Measurements from ENCODE around the gene HERPUD1. TPM values are rescaled to one million over a fixed set of nuclear protein-coding genes. Genes with fewer than 3 reads are reported as not detected.

Gene HERPUD1
- total RNA-seq, 1 donor from 2014 or later: 97.7 TPM

DNA sequence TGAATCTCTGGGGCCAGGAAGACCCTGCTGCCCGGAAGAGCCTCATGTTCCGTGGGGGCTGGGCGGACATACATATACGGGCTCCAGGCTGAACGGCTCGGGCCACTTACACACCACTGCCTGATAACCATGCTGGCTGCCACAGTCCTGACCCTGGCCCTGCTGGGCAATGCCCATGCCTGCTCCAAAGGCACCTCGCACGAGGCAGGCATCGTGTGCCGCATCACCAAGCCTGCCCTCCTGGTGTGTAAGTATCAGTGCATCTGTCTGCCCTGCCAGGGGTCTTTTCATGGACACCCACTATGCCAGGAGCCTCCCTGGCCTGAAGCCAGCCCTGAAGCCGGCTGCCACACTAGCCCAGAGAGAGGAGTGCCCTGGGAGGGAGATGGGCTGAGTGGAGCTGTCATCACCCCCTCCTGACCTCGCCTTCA, 29.9 kb downstream of the HERPUD1 start, which contains the start of gene CETP:
CETP (plus strand) TSS at position 100 of the 431 bp plus-strand sequence; CDS start at position 130, 30 bp downstream.
- no peaks in the 10 kb centered on the region for H3K9me3 ChIP-seq
- H3K4me3 ChIP-seq: no peak within 1 kb of the TSS
- H3K27me3 ChIP-seq: no peaks in the 10 kb centered on the region
- H3K36me3 ChIP-seq: no peaks in the 10 kb centered on the region
- H3K27ac ChIP-seq: no peak within 1 kb of the TSS
- intact Hi-C loops (cut with DNase I): no loop called here
- TF ChIP-seq POLR2A (IDR thresholded peaks at IDR 0.05) (no peak), POLR2AphosphoS5 (IDR thresholded peaks at IDR 0.05; ENCODE audit: insufficient read depth in 1 of 2, low read depth in 1 of 2) (no peak)
- TF ChIP-seq, protein P1, sequence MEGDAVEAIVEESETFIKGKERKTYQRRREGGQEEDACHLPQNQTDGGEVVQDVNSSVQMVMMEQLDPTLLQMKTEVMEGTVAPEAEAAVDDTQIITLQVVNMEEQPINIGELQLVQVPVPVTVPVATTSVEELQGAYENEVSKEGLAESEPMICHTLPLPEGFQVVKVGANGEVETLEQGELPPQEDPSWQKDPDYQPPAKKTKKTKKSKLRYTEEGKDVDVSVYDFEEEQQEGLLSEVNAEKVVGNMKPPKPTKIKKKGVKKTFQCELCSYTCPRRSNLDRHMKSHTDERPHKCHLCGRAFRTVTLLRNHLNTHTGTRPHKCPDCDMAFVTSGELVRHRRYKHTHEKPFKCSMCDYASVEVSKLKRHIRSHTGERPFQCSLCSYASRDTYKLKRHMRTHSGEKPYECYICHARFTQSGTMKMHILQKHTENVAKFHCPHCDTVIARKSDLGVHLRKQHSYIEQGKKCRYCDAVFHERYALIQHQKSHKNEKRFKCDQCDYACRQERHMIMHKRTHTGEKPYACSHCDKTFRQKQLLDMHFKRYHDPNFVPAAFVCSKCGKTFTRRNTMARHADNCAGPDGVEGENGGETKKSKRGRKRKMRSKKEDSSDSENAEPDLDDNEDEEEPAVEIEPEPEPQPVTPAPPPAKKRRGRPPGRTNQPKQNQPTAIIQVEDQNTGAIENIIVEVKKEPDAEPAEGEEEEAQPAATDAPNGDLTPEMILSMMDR (IDR thresholded peaks at IDR 0.05): no peak
- H3K4me1 ChIP-seq: peaks cover 12% of the 10 kb centered on the region
- no peak for DNase-seq (ENCODE audit: extremely low spot score in 2 of 2)

DNA sequence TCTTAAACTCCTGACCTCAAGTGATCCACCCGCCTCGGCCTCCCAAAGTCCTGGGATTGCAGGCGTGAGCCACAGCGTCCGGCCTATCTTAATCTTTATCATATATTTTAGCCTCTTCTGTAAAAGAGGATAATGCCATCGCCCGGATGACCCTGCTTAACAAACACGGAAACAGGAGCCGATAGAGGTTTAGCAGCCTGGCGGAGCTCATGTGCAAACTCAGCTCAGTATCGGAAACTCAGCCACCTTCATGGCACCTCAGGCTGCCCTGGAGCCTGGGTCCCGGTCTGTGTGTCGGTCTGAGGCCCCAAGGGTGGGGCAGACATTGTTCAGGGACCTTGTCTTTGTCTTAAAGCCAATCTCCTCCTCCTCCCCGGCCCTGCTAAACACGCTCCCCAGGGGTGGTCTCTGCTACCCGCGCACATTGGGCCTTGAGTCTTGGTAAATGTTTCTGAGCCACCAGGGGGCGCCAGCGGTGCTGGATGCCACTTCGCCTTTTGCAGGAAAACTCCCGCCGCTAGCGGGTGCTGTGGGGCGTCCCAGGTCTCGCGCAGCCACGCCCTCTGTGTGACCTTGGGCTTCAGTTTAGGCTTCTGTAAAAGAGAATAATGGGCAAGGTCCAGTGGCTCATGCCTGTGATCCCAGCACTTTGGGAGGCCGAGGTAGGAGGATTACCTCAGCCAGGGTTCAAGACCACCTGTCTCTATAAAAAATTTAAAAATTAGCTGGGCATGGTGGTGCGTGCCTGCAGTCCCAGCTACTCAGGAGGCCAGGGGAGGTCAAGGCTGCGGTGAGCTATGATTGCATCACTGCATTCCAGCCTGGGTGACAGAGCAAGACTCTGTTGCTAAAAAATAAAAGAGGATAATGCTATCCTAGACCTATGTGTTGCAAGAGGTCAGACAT, 32.6 kb downstream of the HERPUD1 start:
- no peaks in the 10 kb centered on the region for H3K36me3 ChIP-seq
- intact Hi-C loops (cut with DNase I): no loop called here
- peaks cover 12% of the 10 kb centered on the region for H3K4me1 ChIP-seq
- H3K9me3 ChIP-seq: no peaks in the 10 kb centered on the region
- TF ChIP-seq POLR2AphosphoS5 (IDR thresholded peaks at IDR 0.05; ENCODE audit: insufficient read depth in 1 of 2, low read depth in 1 of 2): peak in 1 of 2 donors; percentile 28
- TF ChIP-seq, protein P1 (IDR thresholded peaks at IDR 0.05): peak; percentile 54 to 69 (median 69)
- TF ChIP-seq POLR2A (IDR thresholded peaks at IDR 0.05): no peak
- H3K27me3 ChIP-seq: no peaks in the 10 kb centered on the region
- no peak overlapping the region for H3K27ac ChIP-seq
- H3K4me3 ChIP-seq: no peak overlapping the region
- no peak for DNase-seq (ENCODE audit: extremely low spot score in 2 of 2)

DNA sequence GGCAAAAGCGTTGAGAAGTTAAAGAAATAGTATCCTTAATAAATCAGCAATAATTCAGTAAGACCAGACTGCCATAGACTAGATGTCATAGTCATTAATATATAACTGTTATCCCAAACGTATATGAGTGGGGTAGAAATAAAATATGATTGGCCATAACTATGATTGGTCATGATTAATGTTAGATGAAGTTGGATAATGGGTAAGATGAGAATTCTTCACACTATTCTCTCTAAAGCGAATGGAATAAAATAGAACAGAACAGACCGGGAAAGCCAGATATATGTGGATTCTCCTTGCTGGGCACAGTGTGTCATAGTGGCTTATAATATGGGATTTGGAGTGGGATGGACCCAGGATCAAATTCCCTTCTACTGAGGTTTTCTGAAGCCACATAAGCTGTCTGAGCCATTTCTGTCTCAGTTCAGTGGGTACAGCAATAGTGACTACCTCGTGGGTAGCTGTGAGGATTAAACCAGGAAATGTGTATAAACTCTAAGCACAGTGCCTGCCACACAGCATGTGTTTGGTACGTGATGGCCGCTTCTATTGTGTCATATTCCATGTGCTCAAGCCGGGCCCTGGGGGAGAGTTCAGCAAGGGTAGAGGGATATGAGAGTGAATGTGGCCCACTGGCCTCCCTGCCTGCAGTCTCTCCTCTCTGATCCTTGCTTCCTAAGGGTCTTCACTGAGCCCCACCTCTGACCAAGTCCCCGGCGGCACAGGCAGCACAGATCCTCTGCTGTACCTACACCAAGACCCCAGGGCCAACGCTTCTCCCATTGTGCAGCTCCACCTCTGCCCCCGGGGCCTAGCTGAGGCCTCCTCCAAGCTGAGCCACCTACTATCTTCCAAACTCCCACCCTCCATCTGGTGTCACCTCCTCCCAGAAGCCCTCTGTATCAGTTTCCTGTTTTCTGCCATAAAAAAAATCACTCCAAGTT, 33.5 kb downstream of the HERPUD1 start:
- TF ChIP-seq POLR2AphosphoS5 (IDR thresholded peaks at IDR 0.05; ENCODE audit: insufficient read depth in 1 of 2, low read depth in 1 of 2) (no peak), POLR2A (IDR thresholded peaks at IDR 0.05) (no peak)
- TF ChIP-seq, protein P1 (IDR thresholded peaks at IDR 0.05): no peak
- Histone ChIP-seq H3K27ac (no peak overlapping the region), H3K36me3 (no peaks in the 10 kb centered on the region), H3K9me3 (no peaks in the 10 kb centered on the region), H3K4me3 (no peak overlapping the region), H3K27me3 (no peaks in the 10 kb centered on the region), H3K4me1 (peaks cover 12% of the 10 kb centered on the region)
- no peak for DNase-seq (ENCODE audit: extremely low spot score in 2 of 2)
- intact Hi-C loops (cut with DNase I): no loop called here

GRCh38 chr16:56966093-56966475, 34.1 kb downstream of the HERPUD1 start:
- no peaks in the 10 kb centered on the region for H3K27me3 ChIP-seq
- no peak overlapping the region for H3K27ac ChIP-seq
- no peaks in the 10 kb centered on the region for H3K9me3 ChIP-seq
- no peaks in the 10 kb centered on the region for H3K36me3 ChIP-seq
- no peak for DNase-seq (ENCODE audit: extremely low spot score in 2 of 2)
- intact Hi-C loops (cut with DNase I): no loop called here
- TF ChIP-seq POLR2AphosphoS5 (IDR thresholded peaks at IDR 0.05; ENCODE audit: insufficient read depth in 1 of 2, low read depth in 1 of 2): no peak
- TF ChIP-seq, protein P1 (IDR thresholded peaks at IDR 0.05): no peak
- TF ChIP-seq POLR2A (IDR thresholded peaks at IDR 0.05): no peak
- H3K4me3 ChIP-seq: no peak overlapping the region
- H3K4me1 ChIP-seq: peaks cover 12% of the 10 kb centered on the region

Data from vagina (tissue), 2 donors.